ENCODE measurements around the gene AMN. TPM values are rescaled to one million over a fixed set of nuclear protein-coding genes. Genes with fewer than 3 reads are reported as not detected.

AMN gene
- total RNA-seq, 3 donors from 2014 or later, result 0.16 to 0.88 (median 0.66) TPM

DNA sequence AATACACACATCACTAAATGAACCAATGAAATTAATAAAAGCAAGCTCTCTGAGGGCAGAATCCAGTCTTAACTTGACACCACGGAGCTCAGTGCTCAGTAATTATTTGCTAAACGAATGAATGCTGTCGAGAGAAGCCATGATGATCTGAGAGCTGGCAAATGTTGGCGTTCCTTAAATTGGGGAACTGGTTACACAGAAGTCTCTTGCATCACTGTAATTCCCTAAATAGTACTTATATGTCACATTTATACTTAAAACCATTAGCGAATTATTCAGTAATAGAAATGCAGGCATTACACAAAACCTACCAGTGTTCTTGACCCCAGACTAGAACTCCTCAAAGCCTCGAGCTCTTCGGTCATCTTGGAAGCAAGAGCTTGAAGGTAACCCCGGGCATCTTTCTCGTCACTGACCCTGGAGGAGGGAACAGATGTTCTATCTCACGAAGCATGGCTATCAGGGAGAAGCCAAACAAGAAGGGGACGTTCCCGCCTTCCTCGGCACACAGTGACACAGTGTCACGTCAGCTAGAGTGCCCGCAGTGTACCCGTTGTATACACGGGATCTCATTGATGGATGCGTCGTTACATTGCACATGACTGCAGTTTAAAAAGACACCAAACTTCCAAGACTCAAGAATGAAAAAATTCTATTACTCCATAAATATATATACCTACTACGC lies 43.6 kb downstream of the AMN start:
- no peak for DNase-seq (ENCODE audit: low spot score in 2 of 2)

DNA sequence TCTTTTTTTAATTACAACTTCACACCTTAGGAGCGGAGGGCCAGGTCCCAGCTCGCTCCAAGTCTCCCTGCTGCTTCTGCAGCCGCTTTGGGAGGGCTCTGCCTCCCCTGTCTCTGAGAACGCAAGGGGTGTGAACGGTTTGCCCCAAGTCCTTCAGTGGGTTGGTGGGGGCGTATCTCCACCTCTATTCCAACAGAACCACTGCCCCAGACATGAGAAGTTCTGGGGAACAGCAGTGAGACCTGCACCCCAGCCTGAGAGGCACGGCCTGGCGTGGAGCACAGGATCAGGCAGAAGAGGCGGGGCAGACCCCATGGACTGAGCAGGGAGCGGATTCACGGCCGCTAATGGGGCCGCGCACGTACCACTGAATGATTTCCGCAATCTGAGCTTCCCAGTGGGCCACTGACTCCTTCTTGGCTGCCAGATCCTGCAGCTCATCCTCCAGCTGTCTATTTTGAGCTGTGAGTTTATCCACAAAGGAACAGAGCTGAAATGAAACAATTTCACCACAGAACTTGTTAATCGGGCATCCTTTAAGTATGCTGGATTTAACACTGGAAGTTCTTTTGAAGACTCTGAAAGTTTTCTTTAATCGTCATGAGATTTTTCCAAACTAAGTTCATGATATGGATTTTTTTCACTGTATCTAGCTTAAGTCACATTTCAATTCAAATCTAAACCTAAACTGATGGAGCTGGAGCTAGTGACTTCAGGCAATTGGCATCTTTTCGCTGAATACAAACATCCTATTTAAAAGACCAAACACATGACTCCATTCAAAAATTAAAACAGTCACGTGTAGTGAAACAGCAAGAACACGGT lies 44.4 kb downstream of the AMN start:
- Histone ChIP-seq H3K4me3 (no peak overlapping the region), H3K9me3 (no peaks in the 10 kb centered on the region), H3K4me1 (no peaks in the 10 kb centered on the region), H3K27ac (no peak overlapping the region), H3K36me3 (peaks cover 20% of the 10 kb centered on the region), H3K27me3 (no peaks in the 10 kb centered on the region)
- intact Hi-C loops (cut with DNase I; ENCODE audit: low total_unique reads), result loop anchor here (5.0 kb wide), 1 partner anchor 435 kb away; no protein-coding TSS in a partner anchor
- no peak for TF ChIP-seq POLR2AphosphoS5 (IDR thresholded peaks at IDR 0.05)
- TF ChIP-seq, protein P1, sequence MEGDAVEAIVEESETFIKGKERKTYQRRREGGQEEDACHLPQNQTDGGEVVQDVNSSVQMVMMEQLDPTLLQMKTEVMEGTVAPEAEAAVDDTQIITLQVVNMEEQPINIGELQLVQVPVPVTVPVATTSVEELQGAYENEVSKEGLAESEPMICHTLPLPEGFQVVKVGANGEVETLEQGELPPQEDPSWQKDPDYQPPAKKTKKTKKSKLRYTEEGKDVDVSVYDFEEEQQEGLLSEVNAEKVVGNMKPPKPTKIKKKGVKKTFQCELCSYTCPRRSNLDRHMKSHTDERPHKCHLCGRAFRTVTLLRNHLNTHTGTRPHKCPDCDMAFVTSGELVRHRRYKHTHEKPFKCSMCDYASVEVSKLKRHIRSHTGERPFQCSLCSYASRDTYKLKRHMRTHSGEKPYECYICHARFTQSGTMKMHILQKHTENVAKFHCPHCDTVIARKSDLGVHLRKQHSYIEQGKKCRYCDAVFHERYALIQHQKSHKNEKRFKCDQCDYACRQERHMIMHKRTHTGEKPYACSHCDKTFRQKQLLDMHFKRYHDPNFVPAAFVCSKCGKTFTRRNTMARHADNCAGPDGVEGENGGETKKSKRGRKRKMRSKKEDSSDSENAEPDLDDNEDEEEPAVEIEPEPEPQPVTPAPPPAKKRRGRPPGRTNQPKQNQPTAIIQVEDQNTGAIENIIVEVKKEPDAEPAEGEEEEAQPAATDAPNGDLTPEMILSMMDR (IDR thresholded peaks at IDR 0.05), result no peak
- TF ChIP-seq POLR2A (IDR thresholded peaks at IDR 0.05), result no peak
- DNase-seq (ENCODE audit: low spot score in 2 of 2), result no peak

More for the DNA sequence above, 43.6 kb downstream of the AMN start:
- Histone ChIP-seq H3K9me3 (no peaks in the 10 kb centered on the region), H3K4me3 (no peak overlapping the region), H3K27me3 (no peaks in the 10 kb centered on the region), H3K36me3 (peaks cover 20% of the 10 kb centered on the region), H3K27ac (no peak overlapping the region), H3K4me1 (no peaks in the 10 kb centered on the region)
- TF ChIP-seq, protein P1 (IDR thresholded peaks at IDR 0.05), result no peak
- TF ChIP-seq POLR2A (IDR thresholded peaks at IDR 0.05) (no peak), POLR2AphosphoS5 (IDR thresholded peaks at IDR 0.05) (no peak)
- intact Hi-C loops (cut with DNase I; ENCODE audit: low total_unique reads), result loop anchor here (5.0 kb wide), 1 partner anchor 434 kb away; no protein-coding TSS in a partner anchor

DNA sequence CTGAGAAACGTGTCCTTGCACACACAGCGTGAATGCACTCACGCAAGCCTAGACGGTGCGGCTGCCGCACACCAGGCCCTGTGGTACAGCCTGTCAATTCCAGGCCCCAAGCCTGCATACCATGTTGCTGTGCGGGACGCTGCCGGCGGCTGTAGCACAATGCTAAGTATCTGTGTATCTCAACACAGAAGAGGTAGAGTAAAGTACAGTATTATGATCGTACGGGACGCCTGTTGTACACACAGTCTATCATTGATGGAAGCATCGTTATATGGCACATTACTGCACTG lies 45.0 kb downstream of the AMN start:
- no peak for TF ChIP-seq POLR2AphosphoS5 (IDR thresholded peaks at IDR 0.05)
- TF ChIP-seq, protein P1 (IDR thresholded peaks at IDR 0.05), result no peak
- no peak for TF ChIP-seq POLR2A (IDR thresholded peaks at IDR 0.05)
- intact Hi-C loops (cut with DNase I; ENCODE audit: low total_unique reads), result loop anchor here (5.0 kb wide), 1 partner anchor 435 kb away; no protein-coding TSS in a partner anchor
- Histone ChIP-seq H3K9me3 (no peaks in the 10 kb centered on the region), H3K27me3 (no peaks in the 10 kb centered on the region), H3K36me3 (peaks cover 20% of the 10 kb centered on the region), H3K4me3 (no peak overlapping the region), H3K4me1 (no peaks in the 10 kb centered on the region), H3K27ac (no peak overlapping the region)
- no peak for DNase-seq (ENCODE audit: low spot score in 2 of 2)

DNA sequence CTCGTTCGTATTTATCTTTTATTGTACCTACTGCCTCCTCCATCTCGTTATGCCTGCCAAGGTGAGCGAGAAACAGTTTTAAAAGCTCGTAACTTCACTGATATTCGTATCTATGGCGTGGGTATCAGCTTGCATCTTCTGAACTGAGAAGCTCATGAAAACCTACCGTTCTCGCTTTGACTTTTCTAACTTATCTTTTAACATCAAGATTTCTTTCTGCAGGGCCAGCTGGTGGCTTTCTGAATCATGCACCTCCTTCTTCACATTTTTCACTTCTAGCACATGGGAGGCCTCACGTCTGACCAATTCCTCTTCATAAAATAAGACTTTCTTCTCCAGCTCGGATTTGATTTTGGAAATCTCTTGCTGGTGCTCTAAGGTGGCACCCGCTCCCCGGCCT lies 45.8 kb downstream of the AMN start:
- DNase-seq (ENCODE audit: low spot score in 2 of 2), result no peak
- peaks cover 26% of the 10 kb centered on the region for H3K36me3 ChIP-seq
- no peaks in the 10 kb centered on the region for H3K4me1 ChIP-seq
- intact Hi-C loops (cut with DNase I; ENCODE audit: low total_unique reads), result loop anchor here (5.0 kb wide), 1 partner anchor 436 kb away; no protein-coding TSS in a partner anchor
- TF ChIP-seq POLR2AphosphoS5 (IDR thresholded peaks at IDR 0.05) (no peak), POLR2A (IDR thresholded peaks at IDR 0.05) (no peak)
- TF ChIP-seq, protein P1 (IDR thresholded peaks at IDR 0.05), result no peak
- H3K4me3 ChIP-seq, result no peak overlapping the region
- no peaks in the 10 kb centered on the region for H3K9me3 ChIP-seq
- no peak overlapping the region for H3K27ac ChIP-seq
- no peaks in the 10 kb centered on the region for H3K27me3 ChIP-seq

Data from breast epithelium (tissue), 4 donors.